Measurements from ENCODE around the gene SRGAP3.

DNA sequence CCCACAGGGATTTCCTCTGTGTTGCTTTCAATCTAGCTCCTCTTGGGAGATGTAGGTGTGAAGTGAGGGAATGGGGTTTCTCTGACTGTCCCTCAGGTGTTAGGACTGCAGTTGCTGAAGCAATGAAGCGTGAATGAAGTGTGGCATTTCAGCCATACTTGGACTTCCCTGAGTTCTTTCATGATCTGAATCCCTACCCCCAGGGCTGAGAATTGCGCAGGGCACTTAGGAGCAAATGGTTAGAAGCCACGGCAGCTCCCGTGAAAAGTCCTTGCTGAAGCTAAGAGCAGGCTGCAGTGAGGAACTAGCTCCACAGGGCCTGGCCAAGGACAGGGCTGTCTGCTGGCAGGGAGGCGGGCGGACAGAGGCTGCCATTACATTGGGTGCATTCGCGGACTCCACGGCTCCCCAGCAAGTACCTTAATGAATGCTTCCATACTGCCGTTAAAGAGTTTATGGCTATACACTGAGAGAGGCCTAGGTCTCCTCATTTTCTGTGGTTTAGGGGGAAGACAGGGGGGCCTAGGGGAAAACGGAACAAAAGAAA, 217.1 kb downstream of the SRGAP3 start:
- no peak for TF ChIP-seq POLR2A (IDR thresholded peaks at IDR 0.05)
- TF ChIP-seq, protein P1, sequence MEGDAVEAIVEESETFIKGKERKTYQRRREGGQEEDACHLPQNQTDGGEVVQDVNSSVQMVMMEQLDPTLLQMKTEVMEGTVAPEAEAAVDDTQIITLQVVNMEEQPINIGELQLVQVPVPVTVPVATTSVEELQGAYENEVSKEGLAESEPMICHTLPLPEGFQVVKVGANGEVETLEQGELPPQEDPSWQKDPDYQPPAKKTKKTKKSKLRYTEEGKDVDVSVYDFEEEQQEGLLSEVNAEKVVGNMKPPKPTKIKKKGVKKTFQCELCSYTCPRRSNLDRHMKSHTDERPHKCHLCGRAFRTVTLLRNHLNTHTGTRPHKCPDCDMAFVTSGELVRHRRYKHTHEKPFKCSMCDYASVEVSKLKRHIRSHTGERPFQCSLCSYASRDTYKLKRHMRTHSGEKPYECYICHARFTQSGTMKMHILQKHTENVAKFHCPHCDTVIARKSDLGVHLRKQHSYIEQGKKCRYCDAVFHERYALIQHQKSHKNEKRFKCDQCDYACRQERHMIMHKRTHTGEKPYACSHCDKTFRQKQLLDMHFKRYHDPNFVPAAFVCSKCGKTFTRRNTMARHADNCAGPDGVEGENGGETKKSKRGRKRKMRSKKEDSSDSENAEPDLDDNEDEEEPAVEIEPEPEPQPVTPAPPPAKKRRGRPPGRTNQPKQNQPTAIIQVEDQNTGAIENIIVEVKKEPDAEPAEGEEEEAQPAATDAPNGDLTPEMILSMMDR (IDR thresholded peaks at IDR 0.05): no peak

Data from uterus (tissue), 2 donors.